Breast epithelium (tissue), 3 donors: ENCODE data around the gene GABRA5.

Experiments used
- CTCF ChIP-seq, 3 donors: fragments of 450-650 bp; IDR thresholded peaks; one replicate each; pipeline ENCODE4 v1.5.1; 2016 to 2017; ENCODE audit warnings: antibody characterized with exemption in 3 of 3, mild to moderate bottlenecking in 3 of 3, moderate library complexity in 3 of 3
- POLR2A ChIP-seq: fragments of 450-650 bp; IDR thresholded peaks from one replicate; pipeline ENCODE4 v1.6.1; 2016; ENCODE audit warnings: antibody characterized with exemption, mild to moderate bottlenecking, moderate library complexity
- POLR2AphosphoS5 ChIP-seq, 3 donors: sonication (generic); formaldehyde crosslinking; IDR thresholded peaks; one replicate each; pipeline ENCODE4 v1.6.1; 2017; ENCODE audit warnings: antibody characterized with exemption in 3 of 3

GRCh38 chr15:26983822-26984221 is 117.0 kb downstream of the GABRA5 start:
- TF ChIP-seq CTCF (IDR thresholded peaks at IDR 0.05) (no peak), POLR2AphosphoS5 (IDR thresholded peaks at IDR 0.05) (no peak), POLR2A (no peak)
